Activated CD8-positive, alpha-beta memory T cell treated with anti-CD3 and anti-CD28 coated beads, Interleukin-2, amount 50 U/mL, for 48 hours (primary cell): Measurements from ENCODE around the gene OR4A15.

Source experiments
- DNase-seq: peaks from one replicate; pipeline ENCODE4 v3.0.0-alpha.2; 2020

OR4A15 gene

DNA sequence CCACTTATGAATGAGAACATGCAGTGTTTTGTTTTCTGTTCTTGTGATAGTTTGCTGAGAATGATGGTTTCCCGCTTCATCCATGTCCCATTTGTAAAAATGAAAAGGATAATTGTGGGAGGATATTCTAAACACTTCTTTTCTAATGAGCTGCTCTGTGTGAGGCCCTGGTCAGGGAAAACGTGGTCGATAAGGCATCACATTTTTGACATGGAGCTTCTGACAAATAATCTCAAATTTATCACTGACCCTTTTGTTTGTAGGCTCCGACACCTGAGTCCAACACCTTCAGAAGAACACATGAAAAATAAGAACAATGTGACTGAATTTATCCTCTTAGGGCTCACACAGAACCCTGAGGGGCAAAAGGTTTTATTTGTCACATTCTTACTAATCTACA lies at the start of gene OR4A15:
OR4A15 (plus strand) TSS at position 301 of the 400 bp plus-strand sequence; CDS start at position 301, 0 bp downstream.
- no peak for DNase-seq

DNA sequence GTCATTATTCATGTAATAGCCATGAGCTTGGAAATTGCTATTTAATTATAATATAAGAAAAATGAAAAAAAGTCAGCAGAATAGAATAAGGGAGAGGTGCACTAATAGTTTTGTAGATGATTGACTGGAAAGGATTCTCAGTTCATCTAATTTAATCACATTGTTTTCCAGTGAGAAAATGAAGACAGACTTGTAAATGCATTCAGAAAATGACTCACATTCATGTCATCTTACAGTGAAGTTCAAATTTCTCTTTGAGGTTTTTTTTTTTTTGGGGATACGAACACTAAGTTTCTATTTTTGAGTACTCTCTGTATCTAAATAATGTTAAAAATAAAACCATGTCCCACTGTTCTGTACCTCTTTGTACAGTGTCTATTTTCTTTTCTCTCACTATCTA lies 43.3 kb upstream of the OR4A15 start:
- no peak for DNase-seq

DNA sequence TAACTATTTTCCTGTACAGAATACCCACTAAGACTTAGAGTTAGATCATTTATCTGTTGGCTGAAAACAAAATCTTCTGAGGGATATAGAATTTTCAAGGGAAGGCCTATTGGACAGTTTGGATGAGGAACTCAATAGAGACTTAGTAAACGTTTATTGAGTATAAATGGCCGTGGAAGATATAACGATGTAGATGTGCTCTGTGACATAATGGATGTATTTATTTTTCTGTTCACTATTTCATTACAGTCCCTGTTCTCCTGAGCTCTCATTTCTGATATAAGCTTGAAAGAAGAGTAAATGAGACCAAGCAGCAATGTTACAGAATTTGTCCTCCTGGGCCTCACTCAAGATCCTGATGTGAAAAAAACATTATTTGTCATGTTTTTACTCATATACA lies 24.9 kb upstream of the OR4A15 start, which contains the start of gene OR4A16:
OR4A16 (plus strand) TSS at position 301 of the 400 bp plus-strand sequence; CDS start at position 301, 0 bp downstream.
- DNase-seq, result no peak

DNA sequence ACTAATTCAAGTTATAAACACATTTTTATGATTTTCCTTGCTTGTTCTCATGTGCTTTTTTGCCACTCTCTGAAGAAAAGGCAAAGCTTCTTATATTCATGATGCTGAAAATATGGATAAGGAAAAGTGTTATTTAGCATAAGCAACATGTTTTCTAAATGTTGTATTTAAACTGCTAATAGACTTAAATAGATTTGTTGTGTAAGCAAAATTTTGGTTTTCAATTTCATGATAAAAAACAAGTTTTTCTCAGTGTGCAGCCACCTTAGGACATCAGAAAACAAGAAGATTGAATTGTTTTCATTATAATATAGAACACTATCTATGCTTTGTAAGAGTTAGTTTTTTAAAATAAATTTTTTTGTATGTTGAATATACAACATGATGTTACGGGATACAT lies 22.5 kb upstream of the OR4A15 start:
- DNase-seq, result no peak

DNA sequence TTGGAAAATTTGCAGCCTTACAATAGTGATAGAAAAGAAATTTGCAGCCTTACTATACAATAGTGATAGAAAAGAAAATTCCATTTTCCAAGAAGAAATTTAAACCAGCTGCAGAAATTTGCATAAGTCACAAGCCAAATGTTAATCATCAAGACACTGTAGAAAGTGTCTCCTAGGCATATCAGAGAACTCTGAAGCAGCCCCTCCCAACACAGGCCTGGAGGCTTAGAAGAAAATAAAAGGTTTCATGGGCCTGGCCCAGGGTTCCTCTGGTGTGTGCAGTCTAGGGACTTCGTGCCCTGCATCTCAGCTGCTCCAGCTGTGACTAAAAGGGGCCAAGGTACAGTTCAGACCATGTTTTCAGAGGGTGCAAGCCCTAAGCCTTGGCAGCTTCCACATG lies 18.7 kb upstream of the OR4A15 start:
- no peak for DNase-seq

DNA sequence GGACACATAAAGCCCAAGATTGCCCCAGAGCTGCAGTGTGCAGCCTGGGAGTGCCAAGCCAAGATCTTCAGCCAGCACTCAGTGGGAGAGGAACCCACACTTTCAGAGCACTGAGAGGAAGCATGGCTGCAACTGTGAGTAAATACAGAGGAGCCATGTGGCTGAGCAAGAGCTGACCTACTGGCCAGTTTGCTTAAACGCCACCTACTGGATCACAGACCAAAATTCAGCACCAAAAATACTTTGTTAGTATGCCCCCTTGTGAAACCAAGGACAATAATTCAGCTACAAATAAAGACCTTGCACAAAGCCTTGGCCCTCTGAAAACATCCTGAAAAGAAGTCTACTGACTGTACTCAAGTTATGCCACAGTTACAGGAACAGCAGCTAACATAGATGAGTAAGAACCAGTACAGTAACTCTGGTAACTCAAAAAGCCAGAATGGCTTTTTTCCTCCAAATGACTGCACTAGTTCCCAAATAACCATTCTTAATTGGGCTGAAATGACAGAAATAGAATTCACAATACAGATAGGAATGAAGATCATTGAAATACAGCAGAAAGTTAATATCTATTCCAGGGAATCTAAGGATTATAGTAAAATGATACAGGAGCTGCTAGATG lies 10.1 kb upstream of the OR4A15 start:
- no peak for DNase-seq

DNA sequence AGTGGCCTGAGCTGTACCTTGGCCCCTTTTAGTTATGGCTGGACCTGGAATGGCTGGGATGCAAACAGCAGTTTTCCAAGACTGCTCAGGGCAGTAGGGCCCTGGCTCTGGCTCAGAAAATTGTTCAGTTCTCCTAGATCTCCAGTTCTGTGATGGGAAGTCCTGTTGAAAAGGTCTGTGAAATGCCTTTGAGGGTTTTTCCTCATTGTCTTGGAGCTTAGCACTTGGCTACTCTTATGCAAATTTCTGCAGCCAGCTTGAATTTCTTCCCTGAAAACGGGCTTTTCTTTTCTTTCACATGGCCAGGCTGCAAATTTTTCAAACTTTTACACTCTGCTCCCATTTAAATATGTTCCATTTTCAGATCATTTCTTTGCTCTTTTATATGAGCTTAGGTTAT lies 33.2 kb downstream of the OR4A15 start:
- no peak for DNase-seq
